Measurements from ENCODE around the gene RSPH9. TPM values are rescaled to one million over a fixed set of nuclear protein-coding genes. Genes with fewer than 3 reads are reported as not detected.

Gene RSPH9
- total RNA-seq, 4 donors from 2014 or later, result 0.19 to 0.49 TPM; not detected in 2

DNA sequence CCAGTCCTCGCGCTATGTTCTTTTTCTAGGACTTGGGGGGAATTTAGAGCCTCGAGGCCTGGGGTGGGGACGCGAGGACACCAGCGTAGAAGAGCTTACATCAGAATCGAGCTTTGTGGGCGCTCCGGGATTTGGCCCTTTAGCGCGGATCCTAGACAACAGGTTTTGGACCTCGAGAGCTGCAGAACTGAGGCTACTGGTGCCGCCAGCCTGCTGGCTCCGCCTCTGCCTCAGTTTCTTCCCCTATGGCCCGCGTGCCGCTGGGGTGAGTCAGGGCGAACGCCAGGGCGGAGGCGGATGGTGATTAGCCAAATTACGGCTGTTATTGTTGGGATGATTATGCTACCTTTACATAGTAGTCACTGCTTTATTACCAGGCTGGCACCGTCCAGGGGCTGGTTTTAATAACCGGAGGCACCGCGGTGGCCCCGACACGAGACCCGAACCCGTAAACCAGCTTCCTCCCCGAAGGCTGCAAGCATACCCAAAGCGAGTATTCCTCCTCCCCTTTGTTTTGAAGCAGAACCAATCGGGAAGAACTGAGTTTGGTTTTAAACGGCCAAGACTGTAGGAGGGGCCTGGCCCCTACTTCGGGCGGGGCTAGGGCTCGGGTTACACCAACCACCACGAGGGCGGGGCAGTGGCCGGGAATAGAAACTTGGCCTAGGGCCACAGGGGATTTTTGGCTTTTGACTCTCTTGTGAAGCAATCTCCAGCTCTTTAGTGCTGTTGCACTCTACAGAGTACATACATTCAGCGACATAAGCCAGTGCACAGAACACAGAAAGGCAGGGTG is 15.1 kb upstream of the RSPH9 start:
- TF ChIP-seq, protein P1, sequence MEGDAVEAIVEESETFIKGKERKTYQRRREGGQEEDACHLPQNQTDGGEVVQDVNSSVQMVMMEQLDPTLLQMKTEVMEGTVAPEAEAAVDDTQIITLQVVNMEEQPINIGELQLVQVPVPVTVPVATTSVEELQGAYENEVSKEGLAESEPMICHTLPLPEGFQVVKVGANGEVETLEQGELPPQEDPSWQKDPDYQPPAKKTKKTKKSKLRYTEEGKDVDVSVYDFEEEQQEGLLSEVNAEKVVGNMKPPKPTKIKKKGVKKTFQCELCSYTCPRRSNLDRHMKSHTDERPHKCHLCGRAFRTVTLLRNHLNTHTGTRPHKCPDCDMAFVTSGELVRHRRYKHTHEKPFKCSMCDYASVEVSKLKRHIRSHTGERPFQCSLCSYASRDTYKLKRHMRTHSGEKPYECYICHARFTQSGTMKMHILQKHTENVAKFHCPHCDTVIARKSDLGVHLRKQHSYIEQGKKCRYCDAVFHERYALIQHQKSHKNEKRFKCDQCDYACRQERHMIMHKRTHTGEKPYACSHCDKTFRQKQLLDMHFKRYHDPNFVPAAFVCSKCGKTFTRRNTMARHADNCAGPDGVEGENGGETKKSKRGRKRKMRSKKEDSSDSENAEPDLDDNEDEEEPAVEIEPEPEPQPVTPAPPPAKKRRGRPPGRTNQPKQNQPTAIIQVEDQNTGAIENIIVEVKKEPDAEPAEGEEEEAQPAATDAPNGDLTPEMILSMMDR (IDR thresholded peaks at IDR 0.05; ENCODE audit: low read depth), result no peak

DNA sequence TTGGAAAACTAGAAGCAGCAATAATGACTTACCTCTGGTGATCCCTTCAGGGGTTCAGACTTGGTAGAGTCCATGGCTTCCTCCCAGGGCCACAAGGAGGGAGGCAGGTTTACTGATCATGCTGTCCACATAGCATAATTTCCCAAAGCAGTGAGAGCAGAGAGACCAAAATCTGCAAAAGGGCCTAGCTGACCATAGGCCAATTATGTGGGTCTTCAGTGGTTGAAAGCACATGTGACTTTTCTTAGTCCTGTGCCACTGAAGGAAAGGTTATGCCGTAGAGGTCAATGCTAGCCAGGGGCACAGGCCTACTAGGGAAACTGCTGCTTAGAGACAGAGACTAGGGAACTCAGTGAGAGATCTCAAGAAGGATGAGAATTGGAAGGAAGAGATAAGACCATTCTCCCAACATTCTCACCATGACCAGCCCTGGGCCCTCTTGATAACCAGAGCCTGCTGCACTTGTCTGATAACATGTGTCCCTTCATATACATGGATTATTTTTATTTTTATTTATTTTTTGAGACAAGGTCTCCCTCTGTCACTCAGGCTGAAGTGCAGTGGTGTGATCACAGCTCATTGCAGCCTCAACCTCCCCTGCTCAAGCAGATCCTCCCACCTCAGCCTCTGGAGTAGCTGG is 13.7 kb upstream of the RSPH9 start:
- TF ChIP-seq, protein P1 (IDR thresholded peaks at IDR 0.05; ENCODE audit: low read depth), result no peak

DNA sequence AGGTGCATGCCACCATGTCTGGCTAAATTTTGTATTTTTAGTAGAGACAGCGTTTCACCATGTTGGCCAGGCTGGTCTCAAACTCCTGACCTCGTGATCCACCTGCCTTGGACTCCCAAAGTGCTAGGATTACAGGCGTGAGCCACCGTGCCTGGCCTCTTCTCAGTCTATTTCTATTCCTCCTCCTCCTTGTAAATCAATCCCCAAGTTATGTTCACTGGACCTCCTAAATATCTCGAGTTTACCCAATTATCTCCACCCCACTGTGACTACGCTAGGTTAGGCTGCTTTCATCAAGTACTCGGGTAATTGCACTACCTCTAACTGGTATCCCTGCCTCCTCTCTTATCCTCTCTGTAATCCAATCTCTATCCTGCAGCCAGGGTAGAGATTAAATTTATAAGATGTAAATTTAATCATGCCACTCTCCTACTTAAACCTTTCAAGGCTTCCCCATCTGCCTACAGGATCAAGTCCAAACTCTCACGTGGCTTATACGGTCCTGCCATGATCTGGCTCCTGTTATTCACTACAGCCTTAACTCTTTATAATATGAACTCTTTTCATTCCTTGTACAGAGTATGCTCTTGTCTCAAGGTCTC is 10.0 kb upstream of the RSPH9 start:
- TF ChIP-seq, protein P1 (IDR thresholded peaks at IDR 0.05; ENCODE audit: low read depth), result no peak

DNA sequence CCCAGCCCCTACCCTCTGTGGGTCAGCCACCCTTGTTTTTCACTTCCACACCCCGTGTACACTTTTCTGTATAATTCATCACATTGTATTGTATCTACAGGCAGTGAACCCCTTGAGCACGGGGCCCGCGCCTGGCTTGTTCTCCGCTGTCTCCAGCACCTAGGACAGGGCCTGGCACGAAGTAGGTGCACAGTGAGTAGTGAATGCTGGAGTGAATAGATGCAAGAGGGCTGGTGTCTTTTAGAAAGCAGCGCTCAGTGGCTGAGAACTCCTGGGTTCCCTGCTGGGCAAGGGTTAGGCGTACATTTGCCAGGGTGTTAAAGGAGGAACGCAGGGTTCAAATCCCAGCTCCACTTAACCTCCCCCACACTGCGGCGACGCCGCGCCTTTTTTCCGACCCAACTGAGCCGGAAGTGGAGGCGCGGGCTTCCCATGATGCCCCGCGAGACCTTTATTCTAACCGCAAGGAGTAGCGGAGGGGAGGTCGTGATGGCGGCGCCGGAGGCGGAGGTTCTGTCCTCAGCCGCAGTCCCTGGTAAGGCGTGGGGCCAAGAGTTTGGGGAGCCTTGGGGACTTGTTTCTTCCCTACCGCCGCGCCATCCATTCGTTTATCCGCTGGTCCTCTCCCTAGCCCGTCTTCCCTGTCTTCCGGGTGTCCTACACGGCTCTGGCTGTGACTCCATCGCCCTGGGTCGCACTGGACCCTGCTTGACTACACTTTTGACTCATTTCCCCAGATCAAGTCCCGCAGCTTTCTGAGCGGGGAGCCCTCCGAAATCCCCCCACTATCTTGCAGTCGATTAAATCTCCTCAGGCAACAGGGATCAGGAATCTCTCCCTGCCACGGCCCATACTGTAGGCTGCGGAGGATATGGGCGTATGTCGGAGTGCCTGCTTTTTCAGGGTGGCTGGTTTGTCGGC is 9.2 kb upstream of the RSPH9 start, which contains the start of gene MAD2L1BP:
Gene MAD2L1BP, plus strand, starts transcription at position 454 of the 921 bp plus-strand sequence. Its CDS starts 36 bp downstream, at position 490.
- TF ChIP-seq, protein P1 (IDR thresholded peaks at IDR 0.05; ENCODE audit: low read depth), result no peak

DNA sequence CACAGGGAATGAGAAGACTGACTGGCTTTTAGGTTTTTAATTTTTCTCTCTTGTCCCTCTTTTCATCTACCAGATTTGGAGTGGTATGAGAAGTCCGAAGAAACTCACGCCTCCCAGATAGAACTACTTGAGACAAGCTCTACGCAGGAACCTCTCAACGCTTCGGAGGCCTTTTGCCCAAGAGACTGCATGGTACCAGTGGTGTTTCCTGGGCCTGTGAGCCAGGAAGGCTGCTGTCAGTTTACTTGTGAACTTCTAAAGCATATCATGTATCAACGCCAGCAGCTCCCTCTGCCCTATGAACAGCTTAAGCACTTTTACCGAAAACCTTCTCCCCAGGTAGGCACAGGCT is 8.6 kb upstream of the RSPH9 start:
- TF ChIP-seq, protein P1 (IDR thresholded peaks at IDR 0.05; ENCODE audit: low read depth), result no peak

DNA sequence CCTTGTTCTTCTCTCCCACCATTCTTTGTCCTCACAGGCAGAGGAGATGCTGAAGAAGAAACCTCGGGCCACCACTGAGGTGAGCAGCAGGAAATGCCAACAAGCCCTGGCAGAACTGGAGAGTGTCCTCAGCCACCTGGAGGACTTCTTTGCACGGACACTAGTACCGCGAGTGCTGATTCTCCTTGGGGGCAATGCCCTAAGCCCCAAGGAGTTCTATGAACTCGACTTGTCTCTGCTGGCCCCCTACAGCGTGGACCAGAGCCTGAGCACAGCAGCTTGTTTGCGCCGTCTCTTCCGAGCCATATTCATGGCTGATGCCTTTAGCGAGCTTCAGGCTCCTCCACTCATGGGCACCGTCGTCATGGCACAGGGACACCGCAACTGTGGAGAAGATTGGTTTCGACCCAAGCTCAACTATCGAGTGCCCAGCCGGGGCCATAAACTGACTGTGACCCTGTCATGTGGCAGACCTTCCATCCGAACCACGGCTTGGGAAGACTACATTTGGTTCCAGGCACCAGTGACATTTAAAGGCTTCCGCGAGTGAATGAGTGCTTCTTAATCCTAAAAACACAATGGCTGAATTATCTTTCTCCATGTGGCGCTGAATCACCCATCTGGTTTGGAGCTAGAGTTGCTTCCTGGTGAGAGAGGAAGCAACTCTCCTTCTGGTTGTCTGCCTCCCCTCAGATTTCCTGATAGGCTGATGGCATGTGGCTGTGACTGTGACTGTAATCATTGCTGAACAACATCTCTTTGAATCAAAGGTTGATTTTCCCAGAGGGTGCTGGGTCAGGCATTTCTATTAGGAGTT is 4.6 kb upstream of the RSPH9 start:
- TF ChIP-seq, protein P1 (IDR thresholded peaks at IDR 0.05; ENCODE audit: low read depth), result no peak

All from subcutaneous adipose tissue (tissue), 4 donors.